Thyroid gland (tissue), 4 donors: Measurements from ENCODE around the gene LTA4H. TPM values are rescaled to one million over a fixed set of nuclear protein-coding genes. Genes with fewer than 3 reads are reported as not detected.

Experiments
- DNase-seq, 2 donors: peaks; one replicate each; pipeline ENCODE4 v3.0.0-alpha.2; 2019
- H3K27ac ChIP-seq, 3 donors: fragments of 200-600 bp; sonication (generic); 1 replicate in 2 of 3; 2 replicates in 1 of 3; pipeline ENCODE4 v1.5.1; 2016 to 2019; ENCODE audit warnings: mild to moderate bottlenecking in 1 of 3, moderate library complexity in 1 of 3
- H3K27me3 ChIP-seq: fragments of 200-600 bp; sonication (generic); one replicate; pipeline ENCODE4 v1.5.1; 2019
- H3K36me3 ChIP-seq, 2 donors: fragments of 200-600 bp; sonication (generic); one replicate each; pipeline ENCODE4 v1.5.1; 2016 to 2019
- H3K4me1 ChIP-seq, 2 donors: fragments of 200-600 bp; sonication (generic); one replicate each; pipeline ENCODE4 v1.5.1; 2017 to 2019
- H3K4me3 ChIP-seq, 3 donors: fragments of 200-600 bp; sonication (generic); replicated peaks in 1 of 3; 1 replicate in 2 of 3; 2 replicates in 1 of 3; pipeline ENCODE4 v1.5.1; 2016; ENCODE audit warnings: mild to moderate bottlenecking in 1 of 3
- H3K9me3 ChIP-seq: fragments of 200-600 bp; sonication (generic); one replicate; pipeline ENCODE4 v1.5.1; 2017
- CTCF ChIP-seq, 6 experiments: fragments of 200-600 bp in 3 of 6; fragments of 450-650 bp in 3 of 6; sonication (generic) in 3 of 6; IDR thresholded peaks; one replicate each; pipeline ENCODE4 v1.5.1; 2016 to 2019; ENCODE audit warnings: antibody characterized with exemption in 6 of 6, mild to moderate bottlenecking in 2 of 6, inconsistent platforms in 1 of 6, moderate library complexity in 1 of 6
- POLR2A ChIP-seq, 2 donors: fragments of 450-650 bp; IDR thresholded peaks; one replicate each; pipeline ENCODE4 v1.6.1; 2017; ENCODE audit warnings: antibody characterized with exemption in 2 of 2, mild to moderate bottlenecking in 2 of 2, moderate library complexity in 1 of 2
- WGBS, 2 donors: methylation state at CpG; one replicate each; pipeline ENCODE4 v1.1.5; 2017; 5-methylcytosine and 5-hydroxymethylcytosine counted together
- intact Hi-C: fragments of 100-400 bp; cut with DNase I; formaldehyde crosslinking; loops from one replicate; pipeline ENCODE4 v1.15.1; 2023
- total RNA-seq, 4 donors: library from RNA; depleted of rRNA; stranded (reverse); fragments of >200 nt; gene quantifications; one replicate each; pipeline ENCODE4 v1.2.3, GENCODE V29; 2016

The LTA4H gene
- total RNA-seq, 4 donors from 2014 or later = 70.1 to 102 (median 75.0) TPM

GRCh38 chr12:95966287-95966870 lies 69.0 kb downstream of the LTA4H start:
- intact Hi-C loops = no loop called here
- Histone ChIP-seq H3K4me3 (no peak overlapping the region), H3K4me1 (no peaks in the 10 kb centered on the region), H3K27me3 (no peaks in the 10 kb centered on the region), H3K27ac (no peak overlapping the region), H3K9me3 (no peaks in the 10 kb centered on the region), H3K36me3 (no peaks in the 10 kb centered on the region)
- TF ChIP-seq CTCF (IDR thresholded peaks at IDR 0.05) (no peak), POLR2A (IDR thresholded peaks at IDR 0.05) (no peak)
- WGBS, 2 donors = 75 to 80% methylated on average over 7 of the region's 7 CpGs
- no peak for DNase-seq

GRCh38 chr12:95963096-95963495 lies 72.3 kb downstream of the LTA4H start:
- H3K4me1 ChIP-seq = no peaks in the 10 kb centered on the region
- no peaks in the 10 kb centered on the region for H3K9me3 ChIP-seq
- DNase-seq = no peak
- no peaks in the 10 kb centered on the region for H3K36me3 ChIP-seq
- TF ChIP-seq CTCF (IDR thresholded peaks at IDR 0.05) = no peak
- TF ChIP-seq POLR2A (IDR thresholded peaks at IDR 0.05) = no peak
- H3K27me3 ChIP-seq = no peaks in the 10 kb centered on the region
- 85% methylated on average over 2 of the region's 2 CpGs for WGBS, 2 donors
- no peak overlapping the region for H3K27ac ChIP-seq
- intact Hi-C loops = no loop called here
- H3K4me3 ChIP-seq = no peak overlapping the region

GRCh38 chr12:95962222-95962621 lies 73.2 kb downstream of the LTA4H start:
- no peaks in the 10 kb centered on the region for H3K9me3 ChIP-seq
- H3K36me3 ChIP-seq = no peaks in the 10 kb centered on the region
- WGBS, 2 donors = 59 to 72% methylated on average over 7 of the region's 7 CpGs
- intact Hi-C loops = no loop called here
- no peak overlapping the region for H3K27ac ChIP-seq
- H3K27me3 ChIP-seq = no peaks in the 10 kb centered on the region
- H3K4me1 ChIP-seq = no peaks in the 10 kb centered on the region
- DNase-seq = no peak
- TF ChIP-seq CTCF (IDR thresholded peaks at IDR 0.05) = no peak
- TF ChIP-seq POLR2A (IDR thresholded peaks at IDR 0.05) = no peak
- H3K4me3 ChIP-seq = no peak overlapping the region

- H3K4me1 ChIP-seq = no peaks in the 10 kb centered on the region
- DNase-seq = no peak
- no peak for TF ChIP-seq CTCF (IDR thresholded peaks at IDR 0.05)
- TF ChIP-seq POLR2A (IDR thresholded peaks at IDR 0.05) = no peak
- no peaks in the 10 kb centered on the region for H3K27me3 ChIP-seq
- H3K9me3 ChIP-seq = no peaks in the 10 kb centered on the region
- WGBS, 2 donors = 79 to 82% methylated on average over 5 of the region's 5 CpGs
- no peaks in the 10 kb centered on the region for H3K36me3 ChIP-seq
- H3K27ac ChIP-seq = no peak overlapping the region
- H3K4me3 ChIP-seq = no peak overlapping the region
- intact Hi-C loops = no loop called here
Measured at GRCh38 chr12:95960241-95960640, 75.1 kb downstream of the LTA4H start.

- no peaks in the 10 kb centered on the region for H3K36me3 ChIP-seq
- intact Hi-C loops = no loop called here
Measured at GRCh38 chr12:95959107-95959506, 76.3 kb downstream of the LTA4H start.

More at GRCh38 chr12:95959107-95959506, 76.3 kb downstream of the LTA4H start:
- Histone ChIP-seq H3K27me3 (no peaks in the 10 kb centered on the region), H3K27ac (no peak overlapping the region), H3K9me3 (no peaks in the 10 kb centered on the region), H3K4me3 (no peak overlapping the region), H3K4me1 (no peaks in the 10 kb centered on the region)
- DNase-seq = no peak
- WGBS, 2 donors = 70 to 71% methylated on average over 1 of the region's 1 CpG
- TF ChIP-seq CTCF (IDR thresholded peaks at IDR 0.05) = no peak
- no peak for TF ChIP-seq POLR2A (IDR thresholded peaks at IDR 0.05)
